Hematopoietic multipotent progenitor cell treated with erythropoietin and hydrocortisone succinate and interleukin-3 and kit ligand, for 6 days (in vitro differentiated cells): ENCODE data around the gene EPHB2.

Experiments used
- DNase-seq: peaks from one replicate; pipeline ENCODE4 v3.0.0-alpha.2; 2015

EPHB2 gene

DNA sequence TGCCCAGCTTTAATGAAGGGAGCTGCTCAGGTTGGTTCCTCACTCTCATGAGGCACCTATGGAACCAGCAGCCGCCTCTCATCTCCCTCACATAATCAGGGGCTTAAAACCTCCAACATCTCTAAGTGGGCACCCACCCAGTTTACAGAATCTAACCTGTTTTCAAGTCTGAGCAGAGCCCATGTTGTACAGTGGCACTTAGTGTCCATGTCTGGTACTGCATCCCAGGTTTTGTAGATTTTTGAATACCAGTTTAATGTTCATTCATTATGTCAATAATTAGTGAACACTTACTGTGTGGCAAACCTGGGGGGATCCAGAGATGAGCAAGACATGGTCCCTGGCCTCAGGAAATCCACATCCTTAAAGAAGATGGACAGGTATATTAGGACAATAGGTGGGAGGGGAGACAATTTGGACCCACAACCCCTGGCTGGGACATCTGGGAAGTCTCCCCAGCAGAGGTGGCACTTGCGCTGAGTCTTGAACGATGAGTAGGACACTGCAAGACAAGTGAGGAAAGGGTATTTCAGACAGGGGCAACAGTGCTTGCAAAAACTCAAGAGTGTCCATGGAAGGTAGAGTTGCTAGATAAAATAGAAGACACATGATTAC, 178.7 kb downstream of the EPHB2 start:
- peak; percentile 52 for DNase-seq

DNA sequence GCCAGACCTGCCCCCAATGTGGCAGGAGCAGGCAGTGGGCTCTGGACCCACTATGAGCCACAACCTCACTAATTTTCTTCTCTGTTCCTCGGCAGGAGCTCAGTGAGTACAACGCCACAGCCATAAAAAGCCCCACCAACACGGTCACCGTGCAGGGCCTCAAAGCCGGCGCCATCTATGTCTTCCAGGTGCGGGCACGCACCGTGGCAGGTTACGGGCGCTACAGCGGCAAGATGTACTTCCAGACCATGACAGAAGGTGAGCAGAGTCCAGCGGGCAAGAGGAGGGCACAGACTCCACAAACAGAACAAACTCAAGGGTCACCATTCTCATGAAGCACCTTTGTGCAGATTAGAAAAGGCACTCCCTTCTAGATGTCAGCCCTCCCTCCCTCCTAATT, 182.2 kb downstream of the EPHB2 start:
- DNase-seq: no peak

DNA sequence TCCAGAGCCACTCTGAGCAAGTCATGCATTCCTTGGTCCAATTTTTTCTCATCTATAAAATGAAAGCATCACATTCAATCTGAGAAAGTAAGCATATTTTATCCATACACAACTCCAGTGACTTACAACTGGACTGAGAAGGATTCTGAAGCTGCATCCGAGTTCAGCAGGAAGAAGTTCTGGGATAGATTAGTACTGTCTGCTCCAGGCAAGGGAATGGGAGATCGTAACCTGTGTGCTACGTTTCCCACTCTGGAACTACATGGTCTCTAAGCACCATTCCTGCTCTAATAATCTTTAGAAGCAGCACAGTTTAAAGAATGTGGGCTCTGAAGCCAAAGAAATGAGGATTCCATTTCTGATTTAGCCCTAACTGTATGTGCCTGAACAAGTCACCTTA, 182.7 kb downstream of the EPHB2 start:
- no peak for DNase-seq

GRCh38 chr1:22895357-22895756, 184.7 kb downstream of the EPHB2 start:
- DNase-seq: no peak

GRCh38 chr1:22896184-22896583, 185.5 kb downstream of the EPHB2 start:
- DNase-seq: no peak

GRCh38 chr1:22900451-22900850, 189.8 kb downstream of the EPHB2 start:
- DNase-seq: no peak

DNA sequence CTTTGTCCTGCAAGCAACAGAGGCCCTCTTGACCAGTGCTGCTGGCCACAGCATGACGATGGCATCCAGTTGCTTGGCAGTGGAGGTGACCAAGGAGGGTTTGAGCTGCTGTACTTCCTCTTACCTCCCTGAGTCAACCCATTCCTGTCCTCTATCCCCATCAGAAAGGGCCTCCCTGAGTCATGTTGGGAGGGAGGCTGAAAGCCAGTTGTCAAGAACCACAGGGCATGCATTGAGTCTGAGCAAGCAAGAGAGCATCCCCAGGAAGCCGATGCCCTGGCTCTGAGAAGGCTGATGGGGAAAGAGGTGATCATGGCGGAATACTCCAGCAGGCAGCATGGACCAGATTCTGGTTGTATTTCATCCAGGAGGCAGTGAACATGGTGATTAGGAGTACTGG, 192.5 kb downstream of the EPHB2 start:
- no peak for DNase-seq

DNA sequence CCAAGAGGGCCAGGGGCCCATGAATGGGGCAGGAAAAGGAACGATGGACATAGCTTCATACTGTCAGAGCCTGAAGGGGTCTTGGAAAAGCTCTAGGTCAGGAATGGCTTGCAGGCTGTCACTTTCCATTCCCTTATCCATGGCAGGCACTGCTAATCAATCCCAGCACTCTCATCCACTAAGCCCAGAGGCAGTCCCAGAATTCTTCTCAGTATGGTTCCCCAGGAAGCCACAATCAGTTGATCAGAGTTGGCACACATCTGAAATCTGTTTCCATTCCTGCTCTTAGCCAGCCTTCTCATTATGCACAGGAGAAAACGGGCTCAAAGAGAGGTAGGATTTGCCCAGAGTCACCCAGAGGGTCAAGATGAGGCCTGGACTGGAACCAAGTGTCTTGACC, 196.3 kb downstream of the EPHB2 start:
- no peak for DNase-seq

- no peak for DNase-seq
Measured at GRCh38 chr1:22907528-22907927, 196.9 kb downstream of the EPHB2 start.

- no peak for DNase-seq
Measured at GRCh38 chr1:22908880-22909426, 198.3 kb downstream of the EPHB2 start.

DNA sequence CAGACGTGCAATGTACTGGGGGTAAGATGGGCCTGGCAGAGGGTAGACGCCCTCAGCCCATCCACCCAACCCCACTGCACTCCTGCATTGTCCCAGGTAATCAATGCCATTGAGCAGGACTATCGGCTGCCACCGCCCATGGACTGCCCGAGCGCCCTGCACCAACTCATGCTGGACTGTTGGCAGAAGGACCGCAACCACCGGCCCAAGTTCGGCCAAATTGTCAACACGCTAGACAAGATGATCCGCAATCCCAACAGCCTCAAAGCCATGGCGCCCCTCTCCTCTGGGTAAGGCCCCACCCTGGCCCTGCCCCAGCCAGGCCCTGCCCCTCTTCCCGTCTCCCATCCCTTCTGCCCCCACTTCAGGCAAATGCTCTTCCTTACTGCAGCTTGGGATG, 199.6 kb downstream of the EPHB2 start:
- no peak for DNase-seq

GRCh38 chr1:22910986-22911651, 200.5 kb downstream of the EPHB2 start:
- DNase-seq: no peak

DNA sequence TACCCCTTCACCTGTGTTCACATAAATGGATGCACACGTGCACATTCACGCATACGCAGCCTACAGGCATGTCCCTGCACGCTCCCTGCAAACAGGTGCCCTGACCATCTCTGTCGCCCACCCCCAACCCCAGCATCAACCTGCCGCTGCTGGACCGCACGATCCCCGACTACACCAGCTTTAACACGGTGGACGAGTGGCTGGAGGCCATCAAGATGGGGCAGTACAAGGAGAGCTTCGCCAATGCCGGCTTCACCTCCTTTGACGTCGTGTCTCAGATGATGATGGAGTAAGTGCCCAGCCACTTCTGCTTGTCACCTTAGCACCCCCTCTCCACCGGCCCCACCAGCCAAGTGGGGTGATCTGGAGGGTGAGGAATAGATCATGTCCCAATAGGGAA, 201.7 kb downstream of the EPHB2 start:
- no peak for DNase-seq

GRCh38 chr1:22913421-22914141, 202.9 kb downstream of the EPHB2 start:
- no peak for DNase-seq

DNA sequence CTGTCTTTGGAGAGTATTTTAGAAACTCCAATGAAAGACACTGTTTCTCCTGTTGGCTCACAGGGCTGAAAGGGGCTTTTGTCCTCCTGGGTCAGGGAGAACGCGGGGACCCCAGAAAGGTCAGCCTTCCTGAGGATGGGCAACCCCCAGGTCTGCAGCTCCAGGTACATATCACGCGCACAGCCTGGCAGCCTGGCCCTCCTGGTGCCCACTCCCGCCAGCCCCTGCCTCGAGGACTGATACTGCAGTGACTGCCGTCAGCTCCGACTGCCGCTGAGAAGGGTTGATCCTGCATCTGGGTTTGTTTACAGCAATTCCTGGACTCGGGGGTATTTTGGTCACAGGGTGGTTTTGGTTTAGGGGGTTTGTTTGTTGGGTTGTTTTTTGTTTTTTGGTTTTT, 203.5 kb downstream of the EPHB2 start:
- no peak for DNase-seq

GRCh38 chr1:22914633-22915217, 204.1 kb downstream of the EPHB2 start:
- DNase-seq: no peak

- no peak for DNase-seq
Measured at GRCh38 chr1:22915231-22915630, 204.6 kb downstream of the EPHB2 start.

DNA sequence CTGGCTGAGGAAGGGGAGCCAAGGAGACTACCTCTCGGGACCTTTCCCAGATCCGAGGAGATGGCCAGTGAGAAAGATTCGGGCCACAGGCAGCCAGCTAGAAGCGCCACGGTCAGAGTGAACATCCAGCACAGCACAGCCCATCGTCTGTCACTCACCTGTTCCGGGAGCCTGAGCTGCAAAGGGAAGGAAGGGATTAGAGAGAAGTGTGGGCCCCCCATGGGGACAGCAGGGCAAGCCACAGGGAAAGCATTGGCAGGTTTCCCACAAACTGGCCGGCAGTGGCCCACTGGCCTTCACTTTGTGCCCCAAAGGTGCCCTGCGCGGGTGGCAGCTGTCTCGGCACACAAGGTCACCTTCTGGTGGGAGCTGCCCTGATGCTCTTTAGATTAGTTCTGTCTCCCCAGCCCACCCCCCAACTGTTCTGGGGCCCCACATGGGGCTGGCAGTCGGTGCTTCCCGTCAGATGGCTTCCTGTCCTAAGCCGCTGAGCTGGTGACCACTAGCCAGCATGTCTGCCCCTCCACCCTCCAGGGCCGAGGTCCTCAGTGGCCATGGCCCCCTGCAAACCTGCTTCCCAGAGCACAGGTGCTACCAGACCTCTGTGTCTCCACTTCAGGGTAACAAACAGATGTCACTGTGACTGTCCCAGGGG, 205.3 kb downstream of the EPHB2 start:
- no peak for DNase-seq

DNA sequence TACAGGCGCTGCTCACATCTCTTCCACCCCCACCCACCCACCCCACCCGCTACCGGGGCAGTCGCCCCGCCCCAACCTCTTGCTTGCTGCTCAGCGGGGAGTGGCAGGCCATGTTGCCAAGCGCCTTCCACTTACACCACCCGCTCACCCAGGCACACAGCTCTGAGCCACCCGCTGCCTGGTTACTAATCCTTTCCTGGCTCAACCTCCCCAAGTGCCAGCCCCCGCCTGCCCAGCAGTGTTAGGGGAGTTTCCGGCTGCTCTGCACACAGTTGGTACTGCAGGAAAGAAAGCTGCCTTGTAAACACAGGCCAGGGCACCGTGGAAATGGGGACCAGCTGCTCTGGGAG, 205.8 kb downstream of the EPHB2 start:
- DNase-seq: peak; percentile 7

GRCh38 chr1:22917989-22918388, 207.3 kb downstream of the EPHB2 start:
- DNase-seq: no peak

- DNase-seq: no peak
Measured at GRCh38 chr1:22918644-22919043, 208.0 kb downstream of the EPHB2 start.

GRCh38 chr1:22919341-22920025, 208.8 kb downstream of the EPHB2 start:
- no peak for DNase-seq
